GM20431 (cell line): ENCODE measurements around the gene SLC8A1.

Experiments
- in situ Hi-C: fragments of 300-500 bp; cut with MseI, MboI; formaldehyde crosslinking; loops from one replicate; pipeline ENCODE4 v1.15.0; 2020; ENCODE audit warnings: low sequenced_read_pairs; ENCODE audit not compliant: unreplicated experiment

SLC8A1 gene

GRCh38 chr2:40130251-40130994 is 321.5 kb downstream of the SLC8A1 start:
- in situ Hi-C loops = no loop called here

DNA sequence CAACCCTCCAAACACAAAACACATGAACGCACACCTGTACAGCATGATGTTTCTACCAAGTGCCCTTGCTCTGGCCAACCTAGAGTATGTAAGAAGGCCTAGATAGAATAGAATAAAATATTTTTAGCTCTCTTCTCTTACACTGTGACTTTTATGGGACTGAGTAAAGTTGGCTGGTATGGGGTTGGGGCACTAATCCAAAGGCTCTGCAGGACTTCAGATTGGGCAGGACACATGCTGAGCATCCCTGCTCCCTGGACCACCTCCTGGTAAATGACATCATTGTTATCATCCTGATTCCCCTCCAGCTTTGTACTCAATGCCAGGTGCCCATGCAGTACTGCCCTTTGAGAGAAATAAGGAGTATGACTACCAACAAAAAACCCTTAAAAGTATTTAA is 322.2 kb downstream of the SLC8A1 start:
- in situ Hi-C loops = no loop called here

DNA sequence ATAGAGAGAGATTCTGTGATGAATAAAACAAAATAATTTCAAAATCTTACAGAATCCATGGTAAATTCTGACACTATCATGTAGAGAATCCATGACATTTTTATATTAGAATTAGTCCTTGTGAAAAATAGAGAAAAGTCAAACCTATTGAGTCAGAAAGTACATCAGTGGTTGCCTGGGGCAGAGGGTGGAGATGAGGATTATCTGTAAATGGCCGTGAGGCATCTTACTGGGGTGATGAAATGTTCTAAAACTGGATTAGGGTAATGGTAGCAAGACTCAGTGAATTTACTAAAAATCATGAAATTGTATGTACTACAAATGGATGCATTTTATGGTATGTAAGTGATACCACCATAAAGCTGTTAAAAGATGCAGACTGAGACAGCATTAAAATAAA is 323.1 kb downstream of the SLC8A1 start:
- in situ Hi-C loops = no loop called here

DNA sequence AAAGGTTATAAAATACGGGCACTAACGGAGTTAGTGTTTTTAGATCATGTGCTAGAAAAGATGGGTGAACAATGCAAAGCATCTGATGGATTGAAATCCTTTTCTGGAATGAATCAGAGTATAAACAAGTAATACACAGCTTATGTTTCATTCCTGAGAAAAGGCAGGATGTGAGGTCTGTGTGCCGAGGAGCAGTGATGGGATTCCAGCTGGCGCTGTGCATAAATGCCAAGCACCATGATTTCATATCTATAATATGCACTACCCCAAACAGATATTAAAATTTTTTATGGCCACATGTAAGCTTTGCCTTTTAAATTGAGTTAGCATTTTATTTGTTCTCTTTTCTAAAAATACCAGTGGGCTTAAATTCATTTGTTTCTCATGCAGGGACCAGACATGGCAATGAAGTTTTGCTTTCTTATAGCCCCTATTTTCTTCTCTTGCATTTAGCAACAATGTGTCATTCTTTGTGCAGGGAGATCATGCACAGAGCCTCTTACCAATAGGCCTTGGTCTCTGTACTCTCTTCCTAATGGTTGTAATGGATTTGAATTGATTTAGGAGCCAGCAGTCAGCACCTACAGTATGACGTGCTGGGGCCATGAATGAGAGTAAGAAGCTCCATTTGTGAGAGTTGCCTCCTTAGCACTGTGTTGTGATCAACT is 323.9 kb downstream of the SLC8A1 start:
- in situ Hi-C loops = no loop called here

GRCh38 chr2:40127146-40127545 is 324.7 kb downstream of the SLC8A1 start:
- in situ Hi-C loops = no loop called here

DNA sequence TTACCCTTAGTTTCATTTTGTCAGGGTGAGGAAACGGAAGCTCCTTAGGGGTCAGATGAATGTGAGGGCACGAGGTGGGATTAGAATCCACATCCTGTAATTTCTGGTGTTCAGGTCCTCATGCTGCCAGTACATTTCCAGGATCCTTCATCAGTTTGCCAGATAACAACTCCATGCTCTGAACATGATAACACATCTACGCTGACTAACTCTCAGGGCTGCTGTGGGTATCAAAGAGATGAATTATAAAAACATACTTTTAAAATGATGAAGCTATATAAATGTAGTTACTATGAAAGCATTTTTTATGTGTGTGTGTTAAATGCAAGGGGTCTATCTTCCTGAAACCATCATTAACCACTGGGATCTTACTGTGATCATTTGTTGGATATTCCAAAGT is 325.9 kb downstream of the SLC8A1 start:
- in situ Hi-C loops = no loop called here

- in situ Hi-C loops = no loop called here
These were observed 328.1 kb downstream of the SLC8A1 start for GRCh38 chr2:40123746-40124145.

DNA sequence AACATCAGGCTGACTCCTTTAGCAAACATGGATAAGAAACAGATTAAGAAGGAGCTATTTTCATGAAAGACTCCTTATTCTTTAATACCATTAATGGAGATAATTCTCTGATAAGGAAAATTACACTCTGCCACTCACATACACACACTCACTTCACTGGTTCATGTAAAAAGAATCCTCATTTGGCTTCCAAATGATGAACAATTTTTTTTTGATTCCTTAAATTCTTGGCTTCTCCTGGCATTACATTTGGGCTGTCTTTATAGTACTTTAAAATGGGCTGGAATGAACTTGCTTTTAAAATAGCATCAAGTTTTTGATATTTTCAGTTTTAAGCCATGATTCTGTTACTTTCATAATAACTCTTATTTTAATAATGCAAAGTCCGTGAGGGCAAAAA is 328.6 kb downstream of the SLC8A1 start:
- in situ Hi-C loops = no loop called here

DNA sequence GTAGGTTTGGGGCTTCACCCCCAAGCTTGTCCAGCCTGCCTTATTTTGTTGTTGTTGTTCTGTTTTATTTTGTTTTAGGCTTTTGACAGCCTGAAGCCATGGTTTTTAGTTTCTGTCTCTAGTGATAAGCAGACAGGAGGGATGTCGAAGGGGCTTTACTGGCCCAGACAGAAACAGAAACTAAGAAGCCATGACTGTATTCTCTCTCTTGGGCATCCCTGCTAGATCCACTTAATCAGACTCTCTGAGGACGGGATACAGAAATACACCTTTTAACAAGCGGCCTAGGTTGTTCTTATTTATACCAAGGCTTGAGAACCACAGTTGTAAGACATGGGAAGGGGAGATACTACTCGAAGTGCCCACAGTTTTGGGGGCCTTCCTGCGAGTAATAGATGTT is 330.9 kb downstream of the SLC8A1 start:
- in situ Hi-C loops = no loop called here

- in situ Hi-C loops = no loop called here
These were observed 331.9 kb downstream of the SLC8A1 start for GRCh38 chr2:40120026-40120425.

DNA sequence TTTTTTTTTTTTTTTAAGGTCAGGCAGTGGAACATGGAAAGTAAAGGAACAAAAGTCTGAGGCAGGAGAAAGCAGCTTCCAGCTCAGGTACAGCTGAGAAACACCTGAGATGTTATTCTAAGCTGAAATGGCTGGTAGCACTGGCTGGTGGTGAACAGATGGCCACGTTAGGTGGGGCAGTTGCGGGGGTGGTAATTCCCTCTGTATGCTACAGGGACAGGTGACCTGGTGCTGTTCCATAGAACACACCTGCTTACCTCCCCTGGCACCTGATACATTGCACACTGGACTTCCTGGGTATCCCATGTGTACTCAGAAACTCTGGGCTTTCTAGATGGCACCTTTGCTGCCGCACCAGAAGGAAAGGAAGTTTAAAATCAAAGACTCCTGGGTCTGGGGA is 333.3 kb downstream of the SLC8A1 start:
- in situ Hi-C loops = no loop called here

GRCh38 chr2:40115894-40116293 is 336.0 kb downstream of the SLC8A1 start:
- in situ Hi-C loops = no loop called here

GRCh38 chr2:40115348-40115747 is 336.5 kb downstream of the SLC8A1 start:
- in situ Hi-C loops = no loop called here

DNA sequence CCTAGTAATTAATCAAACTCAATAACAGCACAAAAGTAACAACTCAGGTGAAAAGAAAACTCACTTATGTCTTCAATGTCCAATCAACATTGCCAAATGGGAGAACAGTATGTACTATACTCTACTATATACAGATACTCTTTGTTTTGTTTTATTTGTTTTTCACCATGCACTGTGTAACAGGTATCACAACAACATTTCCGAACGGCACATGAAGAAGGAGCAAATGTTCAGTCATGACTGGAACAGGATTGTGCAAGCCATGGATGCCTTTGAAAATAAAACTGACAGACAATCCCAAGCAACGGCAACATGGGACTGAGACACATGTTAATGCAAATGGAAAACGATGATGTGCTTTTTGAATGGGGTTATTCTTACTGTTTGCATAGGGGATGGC is 337.9 kb downstream of the SLC8A1 start:
- in situ Hi-C loops = no loop called here

DNA sequence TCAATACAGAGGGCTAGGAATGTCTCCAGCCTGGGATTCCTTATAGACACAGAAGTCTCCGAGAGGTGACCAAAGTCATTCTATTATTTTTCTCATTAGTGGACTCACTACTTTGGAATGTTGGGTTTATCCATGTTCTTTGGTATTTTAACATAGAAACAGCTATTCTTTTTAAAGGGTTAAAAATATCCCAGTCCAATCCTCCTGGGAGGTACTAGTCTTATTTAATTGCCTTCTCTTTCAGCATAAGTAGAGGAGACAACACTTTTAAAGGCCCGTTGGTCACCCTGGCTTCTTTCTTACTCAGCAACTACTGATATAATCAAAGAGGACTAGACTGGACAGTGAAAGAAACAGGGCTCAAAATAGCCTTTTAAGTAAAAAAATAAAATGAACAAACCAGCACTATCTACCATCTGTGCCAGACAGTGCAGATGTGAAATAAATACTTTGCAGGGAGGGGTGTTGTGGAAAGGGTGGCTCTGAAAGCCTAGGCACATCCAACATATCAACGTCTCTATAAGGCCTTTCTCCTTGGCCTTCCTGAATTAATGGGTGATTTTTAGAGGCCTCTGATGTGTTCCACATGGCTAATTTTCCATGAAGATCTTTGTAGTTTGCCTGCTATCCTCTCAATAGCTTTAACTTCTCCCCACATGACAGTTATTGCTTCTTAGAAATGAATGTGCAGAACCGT is 338.5 kb downstream of the SLC8A1 start:
- in situ Hi-C loops = no loop called here

DNA sequence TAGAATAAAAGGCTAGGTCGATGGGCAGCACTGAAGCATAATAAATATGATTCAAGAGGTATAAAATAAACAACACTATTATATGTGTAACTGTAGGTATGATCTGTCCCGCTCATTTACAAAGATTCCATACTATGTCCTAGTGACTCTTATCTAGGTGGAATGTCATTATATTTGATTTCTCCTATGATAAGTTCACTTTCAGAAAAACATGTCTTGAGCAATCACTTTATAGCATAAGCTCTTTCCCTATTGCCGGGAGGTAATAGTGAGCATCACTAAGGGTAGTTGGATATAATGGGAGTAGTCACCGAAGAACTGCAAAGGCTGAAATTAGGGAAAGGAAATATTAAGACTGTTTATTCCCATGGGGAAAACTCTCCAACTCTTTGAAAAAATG is 342.5 kb downstream of the SLC8A1 start:
- in situ Hi-C loops = no loop called here

DNA sequence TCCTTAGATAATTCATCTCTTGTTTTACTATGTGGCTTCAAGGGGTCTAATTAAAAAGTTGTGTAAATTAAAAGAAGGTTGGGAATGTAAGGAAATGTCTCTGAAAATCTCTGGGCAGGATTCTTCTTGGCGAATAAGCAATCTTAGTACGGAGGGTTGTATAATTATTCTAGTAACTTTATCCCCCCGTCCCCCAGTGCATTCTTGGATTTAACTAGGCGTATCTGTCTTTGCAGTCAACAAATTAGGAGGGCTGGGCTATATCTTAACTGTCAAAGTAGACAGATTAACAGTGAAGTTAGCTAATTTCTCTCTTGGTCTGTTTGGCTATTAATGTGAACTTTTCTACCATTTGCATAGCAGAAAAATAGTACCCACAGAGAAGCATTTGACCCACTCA is 343.0 kb downstream of the SLC8A1 start:
- in situ Hi-C loops = no loop called here

DNA sequence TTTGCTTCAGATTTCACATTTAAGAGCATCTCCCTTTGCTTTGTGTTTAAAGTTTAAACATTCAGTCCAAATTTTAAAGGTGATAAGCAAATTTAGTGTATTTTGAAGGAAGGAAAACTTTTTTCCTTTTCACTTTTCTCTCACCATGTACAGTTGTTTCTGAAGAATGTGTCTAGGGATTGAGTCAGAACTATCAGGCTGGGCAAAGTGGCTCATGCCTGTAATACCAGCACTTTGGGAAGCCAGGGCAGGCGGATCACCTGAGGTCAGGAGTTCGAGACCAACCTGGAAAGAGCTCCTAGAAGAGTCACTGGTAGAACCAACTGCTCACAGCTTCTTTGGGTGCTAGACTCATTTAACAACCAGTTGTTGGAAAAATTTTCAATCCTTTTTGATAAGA is 345.8 kb downstream of the SLC8A1 start:
- in situ Hi-C loops = no loop called here

GRCh38 chr2:40105593-40105992 is 346.3 kb downstream of the SLC8A1 start:
- in situ Hi-C loops = no loop called here

DNA sequence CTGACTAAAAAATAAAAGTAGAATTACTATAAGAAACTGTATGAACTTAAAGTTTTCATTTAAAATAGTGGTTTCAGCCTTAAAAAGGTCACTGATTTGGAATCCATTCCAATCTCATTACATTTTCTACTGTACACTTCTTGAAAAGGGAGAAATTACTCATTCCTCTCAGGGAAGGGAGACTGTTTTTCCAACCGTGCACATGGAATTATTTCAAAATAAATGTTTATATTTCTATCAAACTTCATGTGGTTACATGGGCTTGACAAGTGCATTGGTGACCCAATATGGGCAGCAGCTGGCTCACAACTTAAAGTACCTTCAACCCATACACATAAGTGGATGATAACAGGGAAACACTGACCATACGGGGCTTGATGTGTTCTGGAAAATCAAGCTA is 348.3 kb downstream of the SLC8A1 start:
- in situ Hi-C loops = no loop called here

DNA sequence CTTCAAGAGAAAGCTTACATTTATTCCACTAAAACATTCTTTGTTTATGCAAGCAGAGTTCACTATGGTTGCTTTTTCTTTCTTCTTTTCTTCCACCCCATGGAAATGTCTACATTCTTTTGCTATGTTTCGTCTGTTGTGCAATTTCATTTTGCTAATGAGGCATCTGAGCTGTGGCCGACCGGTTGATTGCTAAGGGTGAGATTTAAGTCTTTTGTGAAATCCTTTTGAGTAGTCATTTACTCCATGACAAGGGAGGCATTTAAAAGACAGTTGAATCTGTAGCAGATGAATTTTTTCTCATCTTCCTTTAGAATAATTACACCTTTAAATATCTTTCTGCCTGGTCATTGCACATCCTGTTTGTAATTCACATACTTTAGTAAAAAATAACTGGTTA is 348.7 kb downstream of the SLC8A1 start:
- in situ Hi-C loops = no loop called here
